GM12878 (cell line): ENCODE data around the gene C1orf141. TPM values are rescaled to one million over a fixed set of nuclear protein-coding genes. Genes with fewer than 3 reads are reported as not detected.

ENCODE experiments used
- ATAC-seq: fragments of 200-7000 bp; cut with Tn5 transposase; 3 replicates; pipeline ENCODE4 v1.9.1; 2020; ENCODE audit warnings: mild to moderate bottlenecking, moderate library complexity
- BruUV-seq: library from RNA; stranded (reverse); fragments of 400-500 nt; replicated peaks from 2 replicates; lab custom pipeline; 2021; lab: Mats Ljungman, UMichigan
- CTCF ChIA-PET: fragments of 300-600 bp; sonication (Branson Sonifier 250); formaldehyde crosslinking; extraction: SDS; loops from one replicate; lab custom pipeline; 2021; ENCODE audit warnings: inconsistent platforms; lab: Yijun Ruan, JAX
- POLR2A ChIA-PET: fragments of 350-600 bp; formaldehyde crosslinking; extraction: SDS; loops from one replicate; lab custom pipeline; 2021; ENCODE audit warnings: inconsistent platforms; lab: Charles Lee
- RAD21 ChIA-PET: fragments of 300-600 bp; sonication (Branson Sonifier 250); formaldehyde crosslinking; loops from one replicate; lab custom pipeline; 2023; ENCODE audit warnings: antibody characterized with exemption; ENCODE audit not compliant: unreplicated experiment; lab: Charles Lee
- SMC1A ChIA-PET: fragments of 300-600 bp; sonication (Branson Sonifier 250); formaldehyde crosslinking; loops from one replicate; lab custom pipeline; 2023; ENCODE audit not compliant: unreplicated experiment, uncharacterized antibody; lab: Charles Lee
- DNase-seq: peaks from one replicate; pipeline ENCODE4 v3.0.0-alpha.2; 2011; ENCODE audit warnings: low read depth, low spot score
- FAIRE-seq: peaks from 3 replicates; lab custom pipeline; 2011; peaks lifted over from hg19 to GRCh38; lab: Jason Lieb, UNC
- H2AFZ ChIP-seq: 2 replicates; pipeline ENCODE4 v1.6.0; 2011; ENCODE audit warnings: low read depth, low read length, control low read depth; ENCODE audit not compliant: control insufficient read depth
- H3K27ac ChIP-seq: 2 replicates; pipeline ENCODE4 v1.5.1; 2011; ENCODE audit warnings: control low read depth; ENCODE audit not compliant: control insufficient read depth, insufficient read depth
- H3K27me3 ChIP-seq, 2 experiments: replicated peaks in 1 of 2; 2 replicates each; pipeline versions ENCODE4 v1.6.0 to v1.6.1; 2011; ENCODE audit warnings: low read length in 1 of 2; ENCODE audit not compliant: control insufficient read depth in 2 of 2, insufficient read depth in 2 of 2
- H3K36me3 ChIP-seq, 2 experiments: 2 replicates each; pipeline ENCODE4 v1.5.1; 2011; ENCODE audit warnings: low read length in 1 of 2; ENCODE audit not compliant: control insufficient read depth in 2 of 2, insufficient read depth in 2 of 2
- H3K4me1 ChIP-seq: 2 replicates; pipeline ENCODE4 v1.6.1; 2011; ENCODE audit warnings: mild to moderate bottlenecking, low read length, moderate library complexity, mixed read lengths; ENCODE audit not compliant: control insufficient read depth, insufficient read depth
- H3K4me2 ChIP-seq: 2 replicates; pipeline ENCODE4 v1.6.0; 2011; ENCODE audit warnings: control low read depth; ENCODE audit not compliant: control insufficient read depth, insufficient read depth
- H3K4me3 ChIP-seq: fragments of 200-600 bp; sonication (generic); 2 replicates; pipeline ENCODE4 v1.5.1; 2016
- H3K79me2 ChIP-seq: 2 replicates; pipeline ENCODE4 v1.6.0; 2011; ENCODE audit warnings: low read length; ENCODE audit not compliant: control insufficient read depth, insufficient read depth
- H3K9ac ChIP-seq: 2 replicates; pipeline ENCODE4 v1.8.0; 2011; ENCODE audit warnings: low read length, control low read depth, mixed read lengths; ENCODE audit not compliant: control insufficient read depth, insufficient read depth
- H3K9me3 ChIP-seq: replicated peaks from 3 replicates; pipeline ENCODE4 v1.5.1; 2011; ENCODE audit warnings: mild to moderate bottlenecking, low read length; ENCODE audit not compliant: control insufficient read depth, insufficient read depth
- H4K20me1 ChIP-seq: 2 replicates; pipeline ENCODE4 v1.6.0; 2011; ENCODE audit not compliant: control insufficient read depth, insufficient read depth
- ATF7 ChIP-seq: fragments of 450-650 bp; IDR thresholded peaks from 2 replicates; pipeline ENCODE4 v1.6.1; 2016; ENCODE audit warnings: low read depth, mild to moderate bottlenecking
- BACH1 ChIP-seq: fragments of 450-650 bp; IDR thresholded peaks from 2 replicates; pipeline ENCODE4 v1.6.1; 2017; ENCODE audit warnings: mild to moderate bottlenecking, borderline replicate concordance
- BMI1 ChIP-seq: fragments of 450-650 bp; IDR thresholded peaks from 2 replicates; pipeline ENCODE4 v1.6.1; 2016; ENCODE audit warnings: mild to moderate bottlenecking, moderate library complexity, borderline replicate concordance
- BRCA1 ChIP-seq: IDR thresholded peaks from 2 replicates; pipeline ENCODE4 v1.6.1; 2011; ENCODE audit warnings: low read depth, low read length, improper control_type of control experiment
- DPF2 ChIP-seq: fragments of 450-650 bp; IDR thresholded peaks from 2 replicates; pipeline ENCODE4 v1.6.1; 2017; ENCODE audit warnings: mild to moderate bottlenecking
- ESRRA ChIP-seq: IDR thresholded peaks from 2 replicates; pipeline ENCODE4 v1.6.1; 2012; ENCODE audit warnings: mild to moderate bottlenecking, low read length, improper control_type of control experiment
- IRF4 ChIP-seq: IDR thresholded peaks from 2 replicates; pipeline ENCODE4 v1.6.1; 2011; ENCODE audit warnings: low read depth, low read length
- LARP7 ChIP-seq: fragments of 450-650 bp; IDR thresholded peaks from 2 replicates; pipeline ENCODE4 v1.6.1; 2017; ENCODE audit warnings: mild to moderate bottlenecking
- MEF2B ChIP-seq: fragments of 450-650 bp; IDR thresholded peaks from 2 replicates; pipeline ENCODE4 v1.6.1; 2018; ENCODE audit warnings: mild to moderate bottlenecking, moderate library complexity; ENCODE audit not compliant: partially characterized antibody, poor library complexity, severe bottlenecking
- NKRF ChIP-seq: fragments of 450-650 bp; conservative IDR thresholded peaks from 2 replicates; pipeline ENCODE4 v1.6.1; 2017; ENCODE audit warnings: mild to moderate bottlenecking, moderate library complexity
- NR2C1 ChIP-seq: fragments of 450-650 bp; IDR thresholded peaks from 2 replicates; pipeline ENCODE4 v1.6.1; 2017; ENCODE audit warnings: antibody characterized with exemption, mild to moderate bottlenecking, moderate library complexity
- NR2F1 ChIP-seq: fragments of 450-650 bp; conservative IDR thresholded peaks from 2 replicates; pipeline ENCODE4 v1.6.1; 2017; ENCODE audit warnings: mild to moderate bottlenecking
- RAD51 ChIP-seq: fragments of 450-650 bp; IDR thresholded peaks from 2 replicates; pipeline ENCODE4 v1.6.1; 2016; ENCODE audit warnings: moderate library complexity, mild to moderate bottlenecking, inconsistent platforms
- RELA ChIP-seq: fragments of 450-650 bp; IDR thresholded peaks from 2 replicates; pipeline ENCODE4 v1.8.0; 2014; ENCODE audit warnings: borderline replicate concordance; ENCODE audit not compliant: partially characterized antibody
- ZNF217 ChIP-seq: fragments of 450-650 bp; IDR thresholded peaks from 2 replicates; pipeline ENCODE4 v1.6.1; 2017; ENCODE audit warnings: antibody characterized with exemption, mild to moderate bottlenecking
- ZNF274 ChIP-seq: IDR thresholded peaks from one replicate; pipeline ENCODE4 v1.8.0; 2011; ENCODE audit not compliant: insufficient read length, insufficient read depth
- ZSCAN29 ChIP-seq: fragments of 450-650 bp; IDR thresholded peaks from 2 replicates; pipeline ENCODE4 v1.6.1; 2017; ENCODE audit warnings: mild to moderate bottlenecking, moderate library complexity
- WGBS: methylation state at CpG from one replicate; pipeline ENCODE4 v1.1.6; 2016; ENCODE audit warnings: low lambda C conversion rate; ENCODE audit not compliant: insufficient replicate concordance, insufficient coverage; ENCODE audit errors: missing lambda C conversion rate; 5-methylcytosine and 5-hydroxymethylcytosine counted together
- in situ Hi-C: fragments of 300-500 bp; cut with MboI; formaldehyde crosslinking; loops from 9 replicates; pipeline ENCODE4 v1.14.3; 2018; ENCODE audit warnings: mixed read lengths
- intact Hi-C: fragments of 100-400 bp; cut with micrococcal nuclease; formaldehyde crosslinking; loops from one replicate; pipeline ENCODE4 v1.14.2; 2022; ENCODE audit not compliant: unreplicated experiment
- polyA plus RNA-seq, 11 experiments: library from polyadenylated mRNA; depleted of rRNA in 4 of 11; unstranded in 6 of 11; stranded (reverse) in 5 of 11; fragments of >200 nt; fragmentation: Nextera tagmentation in 4 of 11; fragmentation: Illumina TruSeq in 1 of 11; extraction: Ambion mirVana in 4 of 11; extraction: Trizol in 1 of 11; gene quantifications; 1 replicate in 1 of 11; 2 replicates in 10 of 11; pipeline versions ENCODE4 v1.2.1 to v1.2.3, GENCODE V29; 2011 to 2016; ENCODE audit warnings: inconsistent platforms in 2 of 11, missing spikeins in 2 of 11, low read depth in 1 of 11
- total RNA-seq, 4 experiments: library from RNA; depleted of rRNA in 3 of 4; stranded (reverse); fragments of >200 nt in 3 of 4; fragmentation: Illumina TruSeq in 1 of 4; extraction: Trizol in 1 of 4; gene quantifications; 2 replicates each; pipeline versions ENCODE4 v1.2.1 to v1.2.3, GENCODE V29; 2013 to 2021

Gene C1orf141
- total and polyA plus RNA-seq, 10 of the 15 experiments (the other 5 are each of a cell fraction or from before 2014, with no cell fraction given) = not detected

- no peaks in the 10 kb centered on the region for H3K36me3 ChIP-seq
- H2AFZ ChIP-seq = peak overlapping the region; percentile 98
- in situ Hi-C loops (no loop called here), intact Hi-C loops (loop anchor here (1.0 to 5.0 kb wide), 5 partner anchors 57 to 159 kb away; no protein-coding TSS in a partner anchor)
- H4K20me1 ChIP-seq = no peaks in the 10 kb centered on the region
- ATAC-seq (peak; percentile 62), FAIRE-seq (no peak), DNase-seq (no peak)
- ChIA-PET CTCF (interaction anchor here (0.8 to 1.9 kb wide), 5 partner anchors 34 to 160 kb away, joined by 3 to 9 read pairs (median 5); no protein-coding TSS in a partner anchor), POLR2A (interaction anchor here (0.8 to 1.7 kb wide), 5 partner anchors 8 to 122 kb away, joined by 3 to 6 read pairs (median 3); no protein-coding TSS in a partner anchor), SMC1A (interaction anchor here (0.7 to 1.7 kb wide), 5 partner anchors 59 to 279 kb away, joined by 3 to 4 read pairs (median 4); no protein-coding TSS in a partner anchor), RAD21 (interaction anchor here (0.6 to 1.2 kb wide), 6 partner anchors 58 to 1633 kb away, joined by 3 to 6 read pairs (median 3); partner anchors contain the start of genes LEPR and LEPROT)
- H3K27me3 ChIP-seq = no peaks in the 10 kb centered on the region
- no peaks in the 10 kb centered on the region for H3K9me3 ChIP-seq
- under 1% methylated on average over 28 of the region's 34 CpGs for WGBS
- H3K4me1 ChIP-seq = no peaks in the 10 kb centered on the region
- H3K27ac ChIP-seq = peak overlapping the region; percentile 78
- H3K9ac ChIP-seq = peak overlapping the region; percentile 85
- peaks cover 10% of the 10 kb centered on the region for H3K79me2 ChIP-seq
- H3K4me3 ChIP-seq = peak overlapping the region; percentile 82
- peak overlapping the region; percentile 81; the same call in 1 of the 2 replicates for H3K4me2 ChIP-seq
- no TSS peak for BruUV-seq
- TF ChIP-seq ESRRA (no peak), NKRF (peak; percentile 54), BRCA1 (no peak), ZSCAN29 (0 out of 2 replicates have a peak, but pooled peaks have one; percentile 47), NR2F1 (no peak), NR2C1 (no peak), IRF4 (no peak), RELA (no peak), BMI1 (no peak), MEF2B (no peak), ZNF274 (no peak), LARP7 (peak; percentile 70; the same call in 1 of the 2 replicates), ATF7 (no peak), BACH1 (peak; percentile 22; the same call in 1 of the 2 replicates), RAD51 (no peak), DPF2 (no peak), ZNF217 (no peak)
Observed at GRCh38 chr1:67053535-67053784, 81.3 kb downstream of the C1orf141 start.
